ENCODE data around the gene NPNT.

The NPNT gene

DNA sequence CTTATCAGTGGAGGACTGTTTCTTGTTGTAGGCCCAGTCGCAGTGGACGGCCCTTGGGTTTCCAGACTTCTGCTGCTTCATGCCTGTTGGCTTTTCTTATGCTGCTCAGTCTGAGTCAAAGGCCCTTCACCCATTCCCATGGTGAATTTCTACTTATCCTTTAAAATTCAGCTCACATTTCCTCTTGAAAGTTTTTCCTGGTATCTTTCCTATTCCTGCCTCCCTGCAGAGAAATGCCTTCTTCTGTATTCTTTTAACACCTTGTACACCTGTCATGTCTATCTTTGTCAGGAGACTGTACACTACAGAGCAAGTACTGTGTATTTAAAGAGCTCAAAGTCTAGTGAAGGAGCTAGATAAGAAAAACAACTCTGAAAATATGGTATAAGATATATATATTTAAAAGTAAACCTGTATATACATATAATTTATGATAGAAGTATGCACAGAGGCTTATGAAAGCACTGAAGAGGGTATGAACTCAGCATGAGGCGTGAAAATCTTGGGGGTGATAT, 22.0 kb downstream of the NPNT start:
- no peak for DNase-seq

DNA sequence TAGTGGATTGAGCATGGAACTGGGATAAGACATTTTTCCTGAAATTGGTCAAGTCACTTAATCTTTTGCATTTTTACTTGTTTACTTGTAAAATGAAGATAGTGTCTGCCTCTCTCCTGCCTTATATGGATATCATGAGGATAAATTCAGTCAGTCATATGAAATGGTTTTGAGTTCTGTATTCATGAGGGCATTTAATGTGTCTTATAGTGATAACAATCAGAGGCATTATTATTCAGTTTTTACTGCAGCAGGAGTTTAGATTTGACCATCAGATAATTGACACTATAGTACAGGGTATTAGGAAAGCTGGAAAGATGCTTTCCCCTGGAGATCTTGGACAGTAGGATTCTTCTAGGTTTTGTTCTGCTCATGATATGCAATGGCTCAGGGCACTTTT, 26.0 kb downstream of the NPNT start:
- DNase-seq = no peak

DNA sequence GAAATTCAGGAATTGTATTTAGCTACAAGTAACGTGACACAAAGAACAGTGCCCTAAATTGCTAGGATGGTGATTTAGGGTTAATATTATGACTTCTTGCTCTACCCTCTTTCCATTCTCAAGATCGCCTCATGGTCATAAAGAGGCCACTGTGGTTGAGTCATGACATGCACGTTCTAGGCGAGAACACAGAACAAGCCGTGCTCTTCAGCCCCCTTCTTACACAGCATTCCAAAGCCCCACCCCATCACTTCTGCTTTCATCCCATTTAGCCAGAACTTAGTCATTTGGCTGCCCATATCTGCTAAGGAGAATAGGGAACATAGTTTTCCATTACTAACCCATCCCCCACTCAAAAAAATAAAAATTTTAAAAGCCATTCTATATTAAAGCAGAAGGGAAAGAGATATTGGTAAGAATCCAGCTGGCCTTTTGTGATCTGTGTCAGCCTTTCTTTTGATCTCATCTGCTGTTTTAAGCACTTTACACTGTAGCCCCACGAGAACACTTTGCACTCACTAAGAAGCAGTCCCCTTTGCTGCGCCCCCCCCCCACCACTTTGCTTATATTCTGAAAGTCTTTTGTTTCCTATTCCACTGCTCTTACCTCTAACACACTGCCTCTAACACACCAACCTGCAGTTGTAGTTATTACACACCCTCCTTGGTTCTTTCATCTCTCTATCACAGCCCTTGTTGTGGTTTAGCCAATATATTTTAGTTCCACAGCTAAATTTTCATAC, 28.4 kb downstream of the NPNT start:
- peak; percentile 88 for DNase-seq

DNA sequence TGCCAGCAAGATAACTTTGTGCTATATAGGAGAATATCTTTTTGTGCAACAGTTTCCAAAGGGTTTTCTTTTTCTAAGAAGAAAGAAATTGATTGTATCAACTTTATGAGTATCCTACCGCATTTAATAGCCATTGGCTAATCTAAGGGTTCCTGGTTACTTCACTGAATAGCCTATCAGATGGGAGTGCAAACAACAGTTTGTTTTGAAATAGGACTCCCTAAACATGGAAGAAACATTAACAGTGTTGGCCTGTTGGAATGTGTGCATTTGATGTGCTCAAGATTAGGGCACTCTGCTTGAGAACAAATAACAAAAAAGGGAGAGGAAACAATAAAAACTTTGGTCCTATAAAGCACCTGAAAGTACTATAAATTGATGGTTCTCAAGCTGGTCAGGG, 29.1 kb downstream of the NPNT start:
- no peak for DNase-seq

DNA sequence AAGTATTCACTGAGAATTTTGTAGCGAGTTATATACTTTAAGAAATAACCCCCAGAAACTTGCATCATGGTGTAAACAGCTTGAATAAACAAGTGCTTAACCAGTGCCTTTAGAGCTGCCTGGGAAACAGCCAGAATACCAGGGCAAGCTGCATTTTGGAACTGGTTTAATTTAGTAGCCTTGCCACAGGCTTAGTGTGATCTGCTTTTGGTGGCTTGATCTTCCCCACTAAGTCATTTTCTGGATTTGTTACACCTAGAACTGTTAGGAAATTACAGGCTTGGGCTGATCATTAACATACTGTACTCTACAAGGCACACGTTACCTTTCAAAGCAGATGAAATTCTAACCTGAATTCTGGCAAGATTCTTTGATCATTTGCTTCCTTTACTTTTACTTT, 35.4 kb downstream of the NPNT start:
- no peak for DNase-seq

DNA sequence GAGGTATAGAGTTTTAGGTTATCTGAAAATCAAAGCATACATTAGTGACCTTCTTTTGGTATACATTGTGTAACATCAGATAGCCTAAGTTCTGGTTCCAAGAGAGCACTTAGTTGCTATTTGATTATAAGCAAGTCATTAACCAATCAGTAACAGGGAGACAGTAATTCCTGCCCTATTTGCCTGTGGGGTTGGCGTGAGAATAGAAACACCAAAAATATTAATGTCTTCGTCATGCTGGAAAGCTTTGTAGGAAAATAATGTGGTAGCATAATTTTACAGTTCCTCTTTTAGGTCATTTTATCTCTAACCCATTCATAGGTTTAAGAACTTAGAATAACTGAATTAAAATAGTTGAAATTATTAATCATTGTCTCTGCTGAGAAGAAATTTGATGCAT, 37.8 kb downstream of the NPNT start:
- DNase-seq = no peak

DNA sequence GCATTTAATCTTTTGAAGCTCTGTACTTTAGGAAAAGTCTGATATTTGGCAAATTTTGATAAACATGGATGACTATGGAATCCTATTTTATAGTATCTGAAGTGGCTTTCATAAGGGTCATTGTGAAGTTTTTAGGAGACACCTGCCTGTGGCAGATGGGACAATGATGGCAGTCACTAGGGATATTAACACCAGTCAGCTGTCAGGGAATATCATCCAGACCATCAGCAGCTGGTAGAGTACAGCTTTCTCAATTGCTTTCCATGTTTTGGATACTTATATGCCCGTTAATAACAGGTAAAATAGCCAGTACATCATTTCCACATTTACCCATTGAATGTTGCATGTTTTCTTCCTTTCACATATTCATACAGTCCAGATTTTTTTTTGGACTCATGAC, 39.1 kb downstream of the NPNT start:
- DNase-seq = no peak

DNA sequence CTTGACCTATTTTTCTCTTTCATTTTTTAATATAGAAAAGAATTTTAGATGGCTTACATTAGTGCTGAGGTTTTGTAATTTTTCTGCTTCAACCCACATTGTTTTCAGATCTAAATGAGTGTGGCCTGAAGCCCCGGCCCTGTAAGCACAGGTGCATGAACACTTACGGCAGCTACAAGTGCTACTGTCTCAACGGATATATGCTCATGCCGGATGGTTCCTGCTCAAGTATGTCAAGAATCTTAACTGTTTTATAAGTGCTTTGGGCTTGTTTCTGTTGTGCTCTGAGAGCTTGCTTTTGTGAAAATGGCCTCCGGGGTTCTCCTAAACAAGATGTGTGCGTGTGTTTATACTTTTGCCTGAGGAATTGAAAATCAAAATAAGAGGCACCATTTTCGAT, 41.6 kb downstream of the NPNT start:
- DNase-seq = peak; percentile 80

DNA sequence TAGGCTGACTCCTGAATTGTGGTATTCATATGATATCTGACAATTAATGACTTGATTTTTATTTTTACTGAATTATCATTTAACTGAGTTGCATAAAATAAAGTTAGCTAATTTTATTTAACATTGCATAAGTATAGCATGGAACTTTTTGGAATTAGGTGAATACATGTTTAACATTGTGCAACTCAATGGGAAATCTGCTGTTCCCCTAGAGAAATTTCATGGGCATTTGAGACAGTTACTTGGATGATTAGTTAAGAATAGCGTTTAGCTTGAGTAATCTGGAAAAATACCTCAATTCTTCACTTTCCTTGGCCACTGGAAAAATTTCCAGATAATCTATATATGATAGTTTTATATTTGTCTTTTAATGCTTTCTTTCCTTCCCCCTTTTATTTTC, 42.5 kb downstream of the NPNT start:
- no peak for DNase-seq

DNA sequence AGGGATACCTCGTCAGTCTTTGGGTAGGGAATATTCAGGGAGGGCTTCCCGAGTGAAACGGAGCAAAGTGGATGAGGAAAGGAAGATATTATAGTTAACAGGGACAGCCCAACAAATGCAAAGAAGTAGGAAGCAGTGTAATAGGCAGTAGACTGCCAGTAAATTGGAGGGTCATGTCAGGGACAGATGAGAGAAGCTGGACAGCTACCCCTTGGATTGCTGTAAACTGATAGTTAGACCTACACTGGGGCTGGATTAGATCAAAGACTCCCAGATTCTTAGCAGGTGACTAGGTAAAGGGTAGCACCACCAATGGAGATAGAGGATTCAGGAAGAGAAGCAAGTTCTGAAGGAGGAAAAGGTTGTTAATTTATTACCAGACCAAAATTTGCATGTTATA, 48.0 kb downstream of the NPNT start:
- DNase-seq = no peak

DNA sequence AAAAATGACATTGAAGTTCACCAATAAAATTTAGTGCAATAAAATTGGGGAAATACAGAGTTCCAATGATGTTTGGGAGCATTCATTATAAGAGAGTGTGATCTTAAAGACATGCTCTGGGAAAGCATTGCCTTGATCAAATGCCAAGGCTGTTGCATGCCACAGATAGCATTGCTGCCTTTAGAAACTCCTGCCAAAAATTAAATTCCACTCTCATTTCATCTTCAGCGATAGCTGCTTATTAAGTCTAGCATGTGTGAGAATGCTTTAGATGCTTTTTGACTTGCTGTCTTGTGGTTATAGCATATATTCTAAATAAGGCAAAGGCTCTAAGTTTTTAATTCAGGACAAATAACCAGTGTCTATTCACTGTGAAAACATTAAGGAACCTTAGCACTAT, 49.3 kb downstream of the NPNT start:
- DNase-seq = no peak

DNA sequence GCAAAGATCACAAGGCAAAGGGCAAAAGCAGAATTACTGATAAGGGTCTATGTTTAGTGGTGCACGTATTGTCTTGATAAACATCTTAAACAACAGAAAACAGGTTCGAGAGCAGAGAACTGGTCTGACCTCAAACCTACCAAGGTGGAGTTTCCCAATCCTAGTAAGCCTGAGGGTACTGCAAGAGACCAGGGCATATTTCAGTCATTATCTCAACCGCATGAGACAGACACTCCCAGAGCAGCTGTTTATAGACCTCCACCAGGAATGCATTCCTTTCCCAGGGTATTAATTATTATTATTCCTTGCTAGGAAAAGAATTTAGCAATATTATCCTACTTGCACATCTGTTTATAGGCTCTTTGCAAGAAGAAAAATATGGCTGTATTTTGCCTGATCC, 51.5 kb downstream of the NPNT start:
- no peak for DNase-seq

DNA sequence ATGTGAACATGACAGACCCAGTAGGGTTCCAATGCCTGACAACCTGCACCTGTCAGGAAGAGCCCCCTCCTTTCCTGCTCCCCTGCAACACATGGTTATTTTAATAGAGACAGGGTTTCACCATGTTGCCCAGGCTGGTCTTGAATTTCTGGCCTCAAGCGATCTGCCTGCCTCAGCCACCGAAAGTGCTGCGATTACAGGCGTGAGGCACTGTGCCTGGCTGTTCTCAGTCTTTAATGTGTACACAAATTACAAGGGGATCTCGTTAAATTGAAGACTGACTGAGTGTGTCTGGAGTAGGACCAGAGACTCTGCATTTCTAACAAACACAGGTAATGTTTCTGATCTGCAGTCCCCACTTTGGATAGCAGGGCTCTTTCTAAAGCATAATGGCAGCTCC, 55.4 kb downstream of the NPNT start:
- peak; percentile 63 for DNase-seq

DNA sequence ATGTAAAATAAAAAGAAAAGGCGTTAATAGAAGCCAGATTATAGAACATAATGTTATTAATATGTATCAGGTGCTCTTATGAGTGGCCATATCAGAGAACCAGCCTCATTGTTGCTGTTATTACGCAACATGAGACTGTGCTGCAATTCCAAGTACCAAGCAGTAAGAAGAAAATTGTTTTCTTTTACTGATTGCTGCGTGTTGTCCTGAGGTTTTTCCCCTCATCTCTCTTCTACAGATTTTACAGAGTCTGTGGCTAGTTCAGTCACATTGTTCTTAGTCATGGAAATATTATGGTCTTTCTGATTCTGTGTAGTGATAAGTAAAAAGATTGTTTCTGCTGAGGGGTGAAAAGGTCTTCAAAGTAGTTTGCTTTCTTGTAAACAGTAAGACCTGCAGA, 55.9 kb downstream of the NPNT start:
- no peak for DNase-seq

DNA sequence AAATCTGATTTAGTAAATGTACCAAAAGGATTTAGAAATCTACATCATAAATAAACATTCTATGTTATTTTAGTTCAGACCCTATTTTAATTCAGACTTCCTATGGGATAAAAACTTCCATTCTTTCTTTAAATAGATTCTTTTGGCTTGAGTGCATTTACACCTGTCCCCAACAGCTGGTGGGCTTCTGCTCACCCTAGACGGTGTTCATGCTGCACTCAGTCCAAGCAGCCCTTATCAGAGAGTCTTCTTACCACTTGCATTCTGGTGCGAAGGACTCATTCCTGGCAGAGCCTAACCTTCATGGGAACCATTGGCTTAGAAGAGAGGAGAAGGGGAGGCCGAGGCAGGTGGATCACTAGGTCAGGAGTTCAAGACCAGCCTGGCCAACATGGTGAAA, 57.3 kb downstream of the NPNT start:
- no peak for DNase-seq

DNA sequence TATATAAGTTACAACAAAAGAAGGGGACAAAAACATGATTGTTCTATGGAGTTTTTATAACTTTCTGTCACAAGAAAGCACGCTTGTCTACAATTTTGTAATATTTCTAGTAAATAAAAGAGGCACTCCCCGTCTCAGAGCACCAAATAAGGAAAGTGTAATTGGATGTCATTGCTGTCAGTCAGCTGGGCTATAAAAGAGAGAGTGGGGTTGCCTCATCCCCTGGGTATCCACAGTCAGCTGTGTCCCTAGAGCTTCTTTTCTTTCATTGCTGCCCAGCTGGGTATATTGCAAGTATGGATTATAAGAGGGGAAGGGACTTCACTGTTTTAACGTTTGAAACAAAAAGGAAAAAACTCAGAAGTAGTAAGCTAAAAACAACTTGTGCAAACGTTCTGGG, 61.3 kb downstream of the NPNT start:
- DNase-seq = no peak

DNA sequence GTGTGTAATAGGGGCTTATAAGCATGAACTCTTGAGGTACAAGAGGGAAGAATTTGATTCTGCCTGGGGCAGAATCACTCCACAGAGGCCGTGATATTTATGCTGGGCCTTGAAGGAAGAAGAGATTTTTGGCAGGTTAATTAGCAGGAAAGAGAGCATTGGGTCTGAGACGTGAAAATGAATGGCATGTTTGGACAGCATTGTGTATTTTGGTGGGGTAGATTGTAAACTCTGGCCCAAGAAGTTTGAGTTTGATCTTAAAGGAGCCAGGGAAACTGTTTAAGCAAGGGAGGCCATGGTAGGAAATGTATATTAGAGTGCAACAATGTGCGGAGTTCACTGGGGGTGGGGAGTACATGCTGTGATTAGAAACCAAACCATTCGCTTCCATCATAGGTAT, 62.4 kb downstream of the NPNT start:
- no peak for DNase-seq

DNA sequence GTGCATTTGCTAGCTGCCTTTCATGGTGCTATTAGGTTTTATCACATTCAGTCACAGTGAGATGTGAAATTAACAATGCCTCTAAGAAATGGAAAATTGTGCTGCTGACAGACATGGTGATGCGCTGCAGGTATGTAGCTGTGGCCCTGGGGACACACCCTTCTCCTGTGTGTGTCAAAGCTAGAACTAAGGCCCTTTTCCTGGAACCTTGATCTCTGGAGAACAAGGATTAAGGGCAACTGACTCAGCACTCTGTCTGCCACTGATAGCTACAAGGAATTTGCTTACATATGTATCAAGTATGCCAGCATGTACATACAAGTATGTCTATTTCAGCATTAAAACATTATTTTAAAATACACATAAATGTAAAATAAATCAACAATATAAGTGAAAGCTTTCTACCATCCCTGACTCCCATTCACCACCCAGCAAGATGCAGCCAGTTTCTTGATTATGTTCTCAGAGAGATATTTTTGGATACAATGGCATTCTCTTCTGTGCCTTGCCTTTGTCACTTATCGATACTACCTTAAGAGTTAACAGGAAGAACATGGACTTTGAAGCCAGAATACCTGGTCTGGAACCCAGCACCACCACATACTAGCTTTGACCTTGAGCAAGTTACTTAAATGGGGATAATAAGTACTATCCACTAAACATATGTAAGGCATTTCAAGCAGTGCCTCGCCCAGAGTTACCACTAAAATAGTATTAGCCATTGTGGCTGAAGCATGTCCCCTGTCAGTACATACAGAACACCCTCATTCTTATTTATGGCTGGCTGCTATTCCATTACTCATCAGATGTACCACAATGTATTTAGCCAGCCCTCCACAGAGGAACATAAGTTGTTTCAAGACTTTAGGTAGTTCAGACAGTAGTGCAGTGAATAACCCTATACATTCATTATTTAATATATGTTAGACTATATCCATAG, 68.5 kb downstream of the NPNT start:
- DNase-seq = peak; percentile 63

DNA sequence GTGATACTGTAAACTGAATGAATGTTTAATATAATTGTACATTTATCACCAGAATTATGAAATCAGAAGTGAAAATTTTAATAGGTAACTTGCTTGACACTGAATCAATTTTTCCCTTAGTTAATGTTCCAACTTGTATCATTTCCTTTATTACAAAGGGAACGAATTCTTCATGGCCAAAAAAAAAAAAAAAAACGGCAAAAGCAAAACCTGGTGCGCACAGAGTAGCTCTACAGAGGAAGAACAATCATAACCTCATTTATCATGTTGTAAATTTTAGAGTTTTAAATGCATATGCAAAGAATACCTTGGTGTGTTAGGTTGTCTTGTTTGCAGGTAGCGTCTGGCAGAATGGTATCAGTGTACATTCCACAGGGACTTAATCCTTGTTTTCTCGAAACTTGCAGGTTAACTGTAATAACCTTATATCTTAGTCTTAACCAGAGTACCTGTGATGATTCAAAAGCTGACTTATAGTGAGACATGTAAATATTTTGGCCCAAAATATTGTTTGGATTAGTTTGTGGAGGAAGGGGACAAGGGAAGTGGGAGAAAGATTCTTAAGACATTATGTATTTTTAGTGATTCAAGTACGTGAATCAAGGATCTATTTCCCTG, 70.0 kb downstream of the NPNT start:
- DNase-seq = no peak

DNA sequence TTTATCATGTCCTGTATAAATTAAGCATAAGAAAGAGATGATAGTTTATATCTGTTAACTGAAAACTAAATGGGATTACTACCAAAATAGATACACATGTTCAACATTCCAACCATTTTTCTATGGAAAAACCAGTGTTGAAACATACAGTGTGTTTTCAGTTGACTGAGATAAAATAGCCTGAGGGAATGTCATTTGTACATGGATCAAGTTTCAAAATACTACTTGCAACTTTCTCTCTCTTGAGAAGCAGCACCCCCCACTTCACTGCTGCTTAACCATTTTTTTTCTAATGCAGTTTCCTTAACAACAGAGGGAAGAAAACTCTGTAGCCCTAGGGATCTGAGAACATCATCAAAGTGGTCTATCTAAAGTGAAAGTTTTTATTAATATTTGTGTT, 70.8 kb downstream of the NPNT start:
- DNase-seq = no peak

DNA sequence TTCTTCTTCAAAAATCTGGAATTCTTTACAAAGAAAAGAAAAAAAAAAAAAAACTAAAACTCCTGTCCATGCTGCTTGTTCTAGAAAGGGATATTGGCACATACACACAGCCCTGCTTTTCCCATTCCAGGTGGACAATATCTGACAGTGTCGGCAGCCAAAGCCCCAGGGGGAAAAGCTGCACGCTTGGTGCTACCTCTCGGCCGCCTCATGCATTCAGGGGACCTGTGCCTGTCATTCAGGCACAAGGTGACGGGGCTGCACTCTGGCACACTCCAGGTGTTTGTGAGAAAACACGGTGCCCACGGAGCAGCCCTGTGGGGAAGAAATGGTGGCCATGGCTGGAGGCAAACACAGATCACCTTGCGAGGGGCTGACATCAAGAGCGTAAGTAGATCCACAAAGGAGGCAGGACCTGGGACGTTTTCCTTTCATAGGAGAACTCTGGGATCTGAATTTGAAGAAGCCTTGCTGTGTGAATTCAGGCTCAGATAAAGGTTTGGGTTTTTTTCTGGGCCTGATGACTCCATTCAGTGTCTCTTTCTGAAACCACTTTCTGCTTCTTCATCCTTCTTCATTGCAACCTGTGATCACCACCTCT, 71.9 kb downstream of the NPNT start:
- no peak for DNase-seq

DNA sequence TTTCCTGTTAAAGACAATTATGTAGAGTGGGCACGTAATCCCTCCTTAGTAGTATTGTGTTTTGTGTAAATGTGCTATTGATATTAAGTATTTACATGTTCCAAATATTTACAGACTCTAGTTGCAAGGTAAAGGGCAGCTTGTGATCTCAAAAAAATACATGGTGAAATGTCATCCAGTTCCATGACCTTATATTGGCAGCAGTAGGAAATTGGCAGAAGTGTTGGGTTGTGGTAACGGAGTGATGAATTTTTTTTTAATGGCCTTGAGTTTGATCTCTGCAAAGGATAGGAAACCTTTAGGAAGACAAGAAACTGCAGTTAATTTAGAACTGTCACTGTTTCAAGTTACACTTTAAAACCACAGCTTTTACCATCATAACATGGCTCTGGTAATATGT, 74.3 kb downstream of the NPNT start:
- no peak for DNase-seq

DNA sequence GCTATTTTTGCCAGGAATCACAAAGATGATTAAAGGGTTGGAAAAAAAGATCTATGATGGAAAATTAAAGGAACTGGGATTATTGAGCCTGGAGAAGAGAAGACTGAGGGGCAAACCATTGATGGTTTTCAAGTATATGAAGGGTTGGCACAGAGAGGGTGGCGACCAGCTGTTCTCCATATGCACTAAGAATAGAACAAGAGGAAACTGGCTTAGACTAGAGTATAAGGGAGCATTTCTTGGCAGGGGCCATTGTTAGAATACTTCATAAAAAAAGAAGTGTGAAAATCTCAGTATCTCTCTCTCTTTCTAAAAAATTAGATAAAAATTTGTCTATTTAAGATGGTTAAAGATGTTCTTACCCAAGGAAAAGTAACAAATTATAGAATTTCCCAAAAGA, 75.1 kb downstream of the NPNT start:
- DNase-seq = no peak

Measured in islet precursor cell (in vitro differentiated cells).